Keratinocyte (primary cell): Measurements from ENCODE around the gene RNF152.

Experiments
- EZH2 ChIP-seq: IDR thresholded peaks from one replicate; pipeline ENCODE4 v1.6.1; 2012; ENCODE audit warnings: inconsistent platforms, mild to moderate bottlenecking, low read length, moderate library complexity
- TF ChIP-seq, protein P1 (sequence below), 3 experiments: IDR thresholded peaks in 1 of 3; conservative IDR thresholded peaks in 1 of 3; optimal IDR thresholded peaks in 1 of 3; 2 replicates in 2 of 3; 3 replicates in 1 of 3; pipeline versions ENCODE3 to v1.5.1; 2011; ENCODE audit warnings: low read length in 3 of 3, mild to moderate bottlenecking in 3 of 3, moderate library complexity in 2 of 3, control low read depth in 1 of 3, inconsistent platforms in 1 of 3; ENCODE audit not compliant: insufficient read depth in 2 of 3; ENCODE audit errors: extremely low read depth in 1 of 3

DNA sequence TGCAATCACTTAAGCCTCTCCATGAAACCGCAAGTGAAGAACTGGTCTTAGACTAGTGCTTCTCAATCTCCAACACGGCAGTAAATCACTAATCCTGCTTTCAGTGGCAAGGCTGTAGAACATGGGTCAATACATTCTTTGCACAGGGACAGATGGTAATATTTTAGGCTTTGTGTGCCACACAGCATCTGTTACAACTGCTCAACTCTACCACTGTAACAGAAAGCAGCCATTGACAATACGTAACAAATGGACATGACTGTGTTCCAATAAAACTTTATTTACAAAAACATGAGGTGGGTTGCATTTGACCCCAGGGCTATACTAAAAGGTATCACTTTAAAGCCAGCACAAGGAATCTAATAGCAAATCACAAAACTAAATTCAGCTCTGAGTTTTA, 51.1 kb downstream of the RNF152 start:
- TF ChIP-seq, protein P1, sequence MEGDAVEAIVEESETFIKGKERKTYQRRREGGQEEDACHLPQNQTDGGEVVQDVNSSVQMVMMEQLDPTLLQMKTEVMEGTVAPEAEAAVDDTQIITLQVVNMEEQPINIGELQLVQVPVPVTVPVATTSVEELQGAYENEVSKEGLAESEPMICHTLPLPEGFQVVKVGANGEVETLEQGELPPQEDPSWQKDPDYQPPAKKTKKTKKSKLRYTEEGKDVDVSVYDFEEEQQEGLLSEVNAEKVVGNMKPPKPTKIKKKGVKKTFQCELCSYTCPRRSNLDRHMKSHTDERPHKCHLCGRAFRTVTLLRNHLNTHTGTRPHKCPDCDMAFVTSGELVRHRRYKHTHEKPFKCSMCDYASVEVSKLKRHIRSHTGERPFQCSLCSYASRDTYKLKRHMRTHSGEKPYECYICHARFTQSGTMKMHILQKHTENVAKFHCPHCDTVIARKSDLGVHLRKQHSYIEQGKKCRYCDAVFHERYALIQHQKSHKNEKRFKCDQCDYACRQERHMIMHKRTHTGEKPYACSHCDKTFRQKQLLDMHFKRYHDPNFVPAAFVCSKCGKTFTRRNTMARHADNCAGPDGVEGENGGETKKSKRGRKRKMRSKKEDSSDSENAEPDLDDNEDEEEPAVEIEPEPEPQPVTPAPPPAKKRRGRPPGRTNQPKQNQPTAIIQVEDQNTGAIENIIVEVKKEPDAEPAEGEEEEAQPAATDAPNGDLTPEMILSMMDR (optimal IDR thresholded peaks at IDR 0.05 in 1 of 3, IDR thresholded peaks at IDR 0.05 in 1 of 3, conservative IDR thresholded peaks at IDR 0.05 in 1 of 3; ENCODE audit: extremely low read depth in 1 of 3, insufficient read depth in 2 of 3, low read length in 3 of 3): no peak
- TF ChIP-seq EZH2: no peak
